ENCODE results near the gene CEACAM6. TPM values are rescaled to one million over a fixed set of nuclear protein-coding genes. Genes with fewer than 3 reads are reported as not detected.

Gene CEACAM6
- total and polyA plus RNA-seq, 2 experiments from 2014 or later: not detected

DNA sequence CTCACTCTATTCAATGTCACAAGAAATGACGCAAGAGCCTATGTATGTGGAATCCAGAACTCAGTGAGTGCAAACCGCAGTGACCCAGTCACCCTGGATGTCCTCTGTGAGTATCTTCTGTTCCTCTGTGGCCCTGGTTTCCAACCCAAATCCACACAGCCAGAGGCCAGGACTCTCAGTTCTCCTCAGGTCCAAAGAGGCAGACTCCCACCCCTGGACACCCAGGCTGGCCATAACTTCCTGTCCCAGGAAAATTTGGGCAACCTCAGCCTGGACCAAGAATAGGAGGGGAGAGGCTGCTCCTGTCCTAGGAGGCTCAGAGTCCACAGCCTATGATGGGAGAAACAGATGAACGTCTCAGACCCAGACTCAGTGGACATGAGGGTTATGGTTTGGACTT is 35.2 kb upstream of the CEACAM6 start:
- Mint-ChIP-seq H3K36me3 (ENCODE audit: low read depth) (no peaks in the 10 kb centered on the region), H3K27ac (no peak overlapping the region), H3K27me3 (ENCODE audit: insufficient read depth, low read depth, poor library complexity) (peaks cover 2% of the 10 kb centered on the region), H3K4me1 (no peaks in the 10 kb centered on the region), H3K9me3 (no peaks in the 10 kb centered on the region; the same call in 1 of the 3 replicates), H3K4me3 (no peak overlapping the region)
- no peaks in the 10 kb centered on the region for H3K79me2 ChIP-seq (replicated peaks; ENCODE audit: insufficient read depth)
- no peak overlapping the region for H2AFZ ChIP-seq
- TF ChIP-seq REST (IDR thresholded peaks at IDR 0.05; ENCODE audit: unreplicated experiment) (no peak), EZH2phosphoT487 (IDR thresholded peaks at IDR 0.05; ENCODE audit: unreplicated experiment) (no peak), ZNF114 (CRISPR knock-in tag; IDR thresholded peaks at IDR 0.05) (no peak), STAT1 (IDR thresholded peaks at IDR 0.05; ENCODE audit: unreplicated experiment) (no peak), JUNB (IDR thresholded peaks at IDR 0.05; ENCODE audit: unreplicated experiment) (no peak), ETS1 (IDR thresholded peaks at IDR 0.05) (no peak), ZNF331 (CRISPR knock-in tag; IDR thresholded peaks at IDR 0.05; ENCODE audit: low read depth) (no peak), CREB1 (CRISPR knock-in tag; IDR thresholded peaks at IDR 0.05; ENCODE audit: low read depth) (no peak), NANOG (IDR thresholded peaks at IDR 0.05; ENCODE audit: borderline replicate concordance) (no peak), CTCF (conservative IDR thresholded peaks at IDR 0.05; ENCODE audit: low read depth in 2 of 2) (no peak), EZH2 (IDR thresholded peaks at IDR 0.05; ENCODE audit: low read depth, unreplicated experiment) (no peak)
- TF ChIP-seq, protein P1, sequence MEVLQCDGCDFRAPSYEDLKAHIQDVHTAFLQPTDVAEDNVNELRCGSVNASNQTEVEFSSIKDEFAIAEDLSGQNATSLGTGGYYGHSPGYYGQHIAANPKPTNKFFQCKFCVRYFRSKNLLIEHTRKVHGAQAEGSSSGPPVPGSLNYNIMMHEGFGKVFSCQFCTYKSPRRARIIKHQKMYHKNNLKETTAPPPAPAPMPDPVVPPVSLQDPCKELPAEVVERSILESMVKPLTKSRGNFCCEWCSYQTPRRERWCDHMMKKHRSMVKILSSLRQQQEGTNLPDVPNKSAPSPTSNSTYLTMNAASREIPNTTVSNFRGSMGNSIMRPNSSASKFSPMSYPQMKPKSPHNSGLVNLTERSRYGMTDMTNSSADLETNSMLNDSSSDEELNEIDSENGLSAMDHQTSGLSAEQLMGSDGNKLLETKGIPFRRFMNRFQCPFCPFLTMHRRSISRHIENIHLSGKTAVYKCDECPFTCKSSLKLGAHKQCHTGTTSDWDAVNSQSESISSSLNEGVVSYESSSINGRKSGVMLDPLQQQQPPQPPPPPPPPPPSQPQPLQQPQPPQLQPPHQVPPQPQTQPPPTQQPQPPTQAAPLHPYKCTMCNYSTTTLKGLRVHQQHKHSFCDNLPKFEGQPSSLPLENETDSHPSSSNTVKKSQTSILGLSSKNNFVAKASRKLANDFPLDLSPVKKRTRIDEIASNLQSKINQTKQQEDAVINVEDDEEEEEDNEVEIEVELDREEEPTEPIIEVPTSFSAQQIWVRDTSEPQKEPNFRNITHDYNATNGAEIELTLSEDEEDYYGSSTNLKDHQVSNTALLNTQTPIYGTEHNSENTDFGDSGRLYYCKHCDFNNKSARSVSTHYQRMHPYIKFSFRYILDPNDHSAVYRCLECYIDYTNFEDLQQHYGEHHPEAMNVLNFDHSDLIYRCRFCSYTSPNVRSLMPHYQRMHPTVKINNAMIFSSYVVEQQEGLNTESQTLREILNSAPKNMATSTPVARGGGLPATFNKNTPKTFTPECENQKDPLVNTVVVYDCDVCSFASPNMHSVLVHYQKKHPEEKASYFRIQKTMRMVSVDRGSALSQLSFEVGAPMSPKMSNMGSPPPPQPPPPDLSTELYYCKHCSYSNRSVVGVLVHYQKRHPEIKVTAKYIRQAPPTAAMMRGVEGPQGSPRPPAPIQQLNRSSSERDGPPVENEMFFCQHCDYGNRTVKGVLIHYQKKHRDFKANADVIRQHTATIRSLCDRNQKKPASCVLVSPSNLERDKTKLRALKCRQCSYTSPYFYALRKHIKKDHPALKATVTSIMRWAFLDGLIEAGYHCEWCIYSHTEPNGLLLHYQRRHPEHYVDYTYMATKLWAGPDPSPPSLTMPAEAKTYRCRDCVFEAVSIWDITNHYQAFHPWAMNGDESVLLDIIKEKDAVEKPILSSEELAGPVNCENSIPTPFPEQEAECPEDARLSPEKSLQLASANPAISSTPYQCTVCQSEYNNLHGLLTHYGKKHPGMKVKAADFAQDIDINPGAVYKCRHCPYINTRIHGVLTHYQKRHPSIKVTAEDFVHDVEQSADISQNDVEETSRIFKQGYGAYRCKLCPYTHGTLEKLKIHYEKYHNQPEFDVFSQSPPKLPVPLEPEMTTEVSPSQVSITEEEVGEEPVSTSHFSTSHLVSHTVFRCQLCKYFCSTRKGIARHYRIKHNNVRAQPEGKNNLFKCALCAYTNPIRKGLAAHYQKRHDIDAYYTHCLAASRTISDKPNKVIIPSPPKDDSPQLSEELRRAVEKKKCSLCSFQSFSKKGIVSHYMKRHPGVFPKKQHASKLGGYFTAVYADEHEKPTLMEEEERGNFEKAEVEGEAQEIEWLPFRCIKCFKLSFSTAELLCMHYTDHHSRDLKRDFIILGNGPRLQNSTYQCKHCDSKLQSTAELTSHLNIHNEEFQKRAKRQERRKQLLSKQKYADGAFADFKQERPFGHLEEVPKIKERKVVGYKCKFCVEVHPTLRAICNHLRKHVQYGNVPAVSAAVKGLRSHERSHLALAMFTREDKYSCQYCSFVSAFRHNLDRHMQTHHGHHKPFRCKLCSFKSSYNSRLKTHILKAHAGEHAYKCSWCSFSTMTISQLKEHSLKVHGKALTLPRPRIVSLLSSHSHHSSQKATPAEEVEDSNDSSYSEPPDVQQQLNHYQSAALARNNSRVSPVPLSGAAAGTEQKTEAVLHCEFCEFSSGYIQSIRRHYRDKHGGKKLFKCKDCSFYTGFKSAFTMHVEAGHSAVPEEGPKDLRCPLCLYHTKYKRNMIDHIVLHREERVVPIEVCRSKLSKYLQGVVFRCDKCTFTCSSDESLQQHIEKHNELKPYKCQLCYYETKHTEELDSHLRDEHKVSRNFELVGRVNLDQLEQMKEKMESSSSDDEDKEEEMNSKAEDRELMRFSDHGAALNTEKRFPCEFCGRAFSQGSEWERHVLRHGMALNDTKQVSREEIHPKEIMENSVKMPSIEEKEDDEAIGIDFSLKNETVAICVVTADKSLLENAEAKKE (CRISPR knock-in tag; IDR thresholded peaks at IDR 0.05): no peak
- no peak overlapping the region for H3K4me2 ChIP-seq
- H3K9me2 ChIP-seq (ENCODE audit: insufficient read depth): no peaks in the 10 kb centered on the region
- no peaks in the 10 kb centered on the region for H3F3A ChIP-seq (replicated peaks; ENCODE audit: low read depth)
- H3K4me1 ChIP-seq (ENCODE audit: insufficient read depth): no peaks in the 10 kb centered on the region
- ATAC-seq (no peak), DNase-seq (ENCODE audit: low spot score) (no peak)
- H3K27me3 ChIP-seq (ENCODE audit: insufficient read depth): no peaks in the 10 kb centered on the region
- H4K20me1 ChIP-seq (replicated peaks; ENCODE audit: insufficient read depth): no peaks in the 10 kb centered on the region
- H3K27ac ChIP-seq (ENCODE audit: low read depth): no peak overlapping the region
- no peaks in the 10 kb centered on the region for H3K36me3 ChIP-seq (ENCODE audit: insufficient read depth)
- H3K4me3 ChIP-seq: no peak overlapping the region

Measured in GM23338 (cell line).